ENCODE data around the gene FKBP7.
A peak's percentile ranks its signal among the peaks of the same experiment; 100 is the strongest.

- TF ChIP-seq POLR2A (IDR thresholded peaks at IDR 0.05): no peak
- TF ChIP-seq CTCF (IDR thresholded peaks at IDR 0.05): no peak
- TF ChIP-seq POLR2AphosphoS5 (IDR thresholded peaks at IDR 0.05): peak; percentile 54 to 78 (median 72)
Measured at GRCh38 chr2:178480227-178481181, 2.1 kb upstream of the FKBP7 start, which contains the start of gene PLEKHA3.
